Measurements from ENCODE around the gene RECQL5.
A peak's percentile ranks its signal among the peaks of the same experiment; 100 is the strongest.
"Not testable (repeated sequence)": the region's sequence is repeated elsewhere in the genome, so short reads cannot be mapped to it uniquely, and the experiment has no call there.

Gene RECQL5

DNA sequence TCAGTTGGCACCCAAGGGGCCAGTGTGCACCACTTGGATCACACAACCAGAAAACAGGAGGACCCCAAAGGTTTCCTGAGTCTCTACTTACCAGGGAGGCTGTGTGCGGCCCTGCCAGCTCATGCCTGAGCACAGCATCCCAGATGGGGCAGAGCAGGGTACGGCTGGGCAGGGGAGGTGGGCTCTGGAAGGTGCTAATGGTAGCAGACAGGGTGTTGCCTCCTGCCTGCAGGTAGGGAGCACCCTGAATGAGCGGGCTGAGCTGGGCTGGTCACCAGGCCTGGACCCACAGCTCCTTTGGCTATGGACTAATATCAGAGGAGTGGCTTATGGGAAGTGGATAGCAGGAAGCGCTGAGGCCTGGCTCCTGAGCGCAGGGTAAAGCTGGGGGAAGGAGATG, 14.6 kb downstream of the RECQL5 start:
- FAIRE-seq (no peak), DNase-seq (ENCODE audit: insufficient read length, low spot score) (no peak)

DNA sequence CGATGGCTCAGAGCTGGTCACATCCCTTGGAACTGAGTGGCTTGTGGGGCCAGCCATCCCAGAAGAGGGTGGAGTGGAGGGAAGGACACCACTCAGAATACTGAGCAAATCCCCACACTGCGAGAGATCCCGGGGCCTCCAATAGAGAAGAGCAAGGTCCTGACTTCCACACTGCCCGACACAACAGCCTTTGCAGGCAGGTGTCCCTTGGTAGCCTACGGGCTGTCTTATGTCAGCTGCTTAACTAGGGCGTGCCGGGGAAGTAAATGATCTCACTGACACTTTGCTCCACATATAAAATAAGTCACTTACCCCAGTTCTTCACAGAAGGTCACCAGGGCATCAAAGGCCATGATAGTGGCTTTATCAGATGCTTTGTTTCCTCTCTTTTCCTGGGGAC, 16.1 kb downstream of the RECQL5 start:
- DNase-seq (ENCODE audit: insufficient read length, low spot score) (no peak), FAIRE-seq (no peak)

DNA sequence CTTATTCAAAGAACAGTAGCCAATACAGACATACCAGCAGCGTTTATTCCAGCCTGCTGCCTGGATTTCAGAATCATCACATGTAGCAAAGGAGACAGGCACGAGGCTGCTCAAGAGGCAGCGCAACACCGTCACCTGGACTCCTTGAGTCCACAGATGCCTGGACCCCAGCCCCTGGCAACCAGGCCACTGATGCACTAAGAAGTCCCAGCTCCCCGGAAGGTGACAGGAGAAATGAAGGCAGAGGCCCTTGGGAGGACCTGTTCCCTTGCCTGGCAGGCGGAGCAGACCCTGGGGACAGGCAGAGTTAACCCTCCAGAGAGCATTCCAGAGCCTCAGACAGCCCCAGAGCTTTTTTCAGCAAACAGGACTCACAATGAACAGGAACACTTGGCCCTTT, 17.3 kb downstream of the RECQL5 start:
- FAIRE-seq, result no peak
- no peak for DNase-seq (ENCODE audit: insufficient read length, low spot score)

DNA sequence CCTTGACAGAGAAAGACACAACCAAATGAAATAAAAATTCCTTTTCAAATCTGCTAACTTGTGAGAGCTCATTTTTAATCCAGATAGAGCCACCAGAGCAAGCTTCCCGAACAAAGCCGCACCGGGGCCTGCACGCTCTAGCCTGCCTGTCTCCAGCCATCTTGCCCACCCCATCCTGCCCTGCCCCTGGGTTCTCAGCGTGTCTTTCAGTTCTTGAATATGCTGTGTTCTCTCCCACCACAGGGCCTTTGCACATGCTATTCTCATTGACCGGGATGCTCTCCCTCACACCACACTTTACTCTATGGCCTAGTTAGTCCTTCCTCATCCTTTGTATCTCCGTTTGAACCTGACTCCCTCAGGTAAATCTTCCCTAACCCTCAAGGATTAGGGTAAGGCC, 19.0 kb downstream of the RECQL5 start:
- no peak for DNase-seq (ENCODE audit: insufficient read length, low spot score)
- FAIRE-seq, result no peak

DNA sequence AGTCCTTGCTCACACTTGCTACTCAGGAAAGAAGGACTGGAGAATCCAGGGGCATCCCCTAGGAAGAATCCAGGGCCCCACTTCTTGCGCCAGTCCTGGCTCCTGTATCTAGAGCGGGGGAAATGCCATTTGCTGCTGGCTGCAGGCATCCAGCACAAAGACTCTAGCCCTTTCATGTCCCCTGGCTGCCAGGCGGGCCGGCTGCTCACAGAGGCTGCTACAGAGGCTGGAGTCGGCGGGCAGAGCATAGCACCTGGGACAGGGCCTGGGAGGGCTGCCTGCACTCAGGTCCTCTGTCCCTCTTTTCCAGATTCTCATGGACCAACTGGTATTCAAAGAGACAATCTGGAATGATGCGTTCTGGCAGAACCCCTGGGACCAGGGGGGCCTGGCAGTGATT, 19.9 kb downstream of the RECQL5 start:
- FAIRE-seq, result no peak
- no peak for DNase-seq (ENCODE audit: insufficient read length, low spot score)

DNA sequence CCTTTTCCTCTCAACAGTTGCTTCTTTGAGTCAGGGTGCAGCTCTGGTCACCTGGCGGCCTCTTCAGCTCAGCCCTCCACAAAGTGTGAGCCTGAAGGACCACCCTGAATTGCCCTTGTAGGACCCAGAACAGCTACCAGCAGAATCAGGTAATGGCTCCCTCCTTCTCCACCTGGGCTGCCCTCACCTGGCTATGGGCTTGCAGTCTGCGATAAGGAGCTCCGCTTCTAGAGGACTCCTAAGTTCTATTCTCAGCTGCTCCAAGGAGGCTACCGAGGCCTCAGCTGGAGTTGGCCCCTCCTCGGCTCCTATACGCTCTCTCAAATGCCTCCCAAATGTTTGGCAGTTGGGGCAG, 20.3 kb downstream of the RECQL5 start:
- DNase-seq (ENCODE audit: insufficient read length, low spot score) (no peak), FAIRE-seq (no peak)

DNA sequence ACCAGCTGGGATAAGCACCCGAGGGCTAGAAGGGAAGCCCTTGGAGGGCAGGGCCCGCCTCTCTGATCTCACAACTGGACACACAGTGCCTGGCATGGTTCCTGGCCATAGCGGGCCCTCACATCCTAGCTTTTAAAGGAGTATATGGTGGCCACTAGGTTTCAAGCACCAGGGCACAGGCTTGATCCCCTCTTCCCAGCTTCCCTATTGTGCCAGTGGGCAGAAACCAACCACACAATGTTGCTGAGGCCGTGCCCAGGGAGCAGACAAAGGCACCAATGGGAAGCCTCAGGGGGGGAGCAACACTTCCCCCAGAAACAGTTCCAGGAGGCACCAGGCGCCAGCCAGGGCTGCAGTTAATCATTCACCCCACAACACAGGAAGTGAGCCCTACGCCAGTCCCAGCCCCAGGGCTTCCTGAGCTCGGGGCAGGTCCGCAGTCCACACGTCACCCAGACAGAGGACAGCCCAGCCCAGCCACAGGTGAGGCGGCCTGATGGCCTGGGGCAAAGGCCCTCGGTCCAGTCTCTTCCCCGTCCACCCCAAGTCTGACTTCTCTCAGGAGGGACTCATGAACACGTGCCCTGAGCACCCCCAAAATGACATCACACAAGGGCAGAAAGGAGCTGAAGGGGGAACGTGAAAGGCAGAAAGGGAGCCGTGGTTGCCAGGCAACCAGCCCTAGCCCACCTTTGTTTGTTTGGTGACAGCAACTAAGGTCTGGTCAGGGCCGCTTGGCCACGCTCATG, 20.9 kb downstream of the RECQL5 start:
- FAIRE-seq (no peak), DNase-seq (ENCODE audit: insufficient read length, low spot score) (peak; percentile 72)

DNA sequence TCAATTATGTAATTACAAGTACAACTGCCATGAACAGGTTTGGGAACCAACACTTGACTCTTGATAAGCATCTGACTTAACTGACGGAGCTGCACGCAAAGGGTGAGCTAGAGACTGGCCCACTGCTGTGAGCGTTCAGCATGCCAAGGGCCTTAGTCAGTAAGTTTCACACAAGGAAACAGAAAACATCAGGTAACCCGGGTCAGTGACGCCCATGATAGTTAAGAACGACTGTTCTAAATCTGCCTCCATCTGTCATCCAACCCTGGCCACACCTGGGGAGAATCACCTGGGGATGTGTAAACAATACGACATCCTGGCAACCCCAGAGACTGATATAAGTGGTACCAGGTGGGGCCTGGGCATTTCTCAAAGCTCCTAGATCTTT, 21.5 kb downstream of the RECQL5 start:
- DNase-seq (ENCODE audit: insufficient read length, low spot score) (peak; percentile 61), FAIRE-seq (peak; percentile 96)

DNA sequence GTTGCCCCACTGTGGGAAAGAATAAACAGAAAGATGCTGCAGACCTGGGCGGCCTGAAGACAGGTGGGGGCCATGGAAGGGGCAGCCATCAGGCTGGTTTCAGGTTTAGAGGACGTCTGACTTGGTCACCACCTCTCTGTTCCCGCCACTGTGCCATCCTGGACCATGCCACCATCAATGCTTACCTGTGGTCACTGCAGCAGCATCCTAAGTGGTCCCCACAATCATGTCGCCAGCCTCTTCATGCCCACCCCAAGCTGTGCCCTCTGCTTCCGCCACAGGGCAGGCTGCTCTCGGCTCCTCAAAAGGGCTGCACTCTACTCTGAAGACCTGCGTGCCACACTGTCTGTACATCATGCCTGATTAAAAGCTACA, 23.3 kb downstream of the RECQL5 start:
- FAIRE-seq, result peak; percentile 51
- no peak for DNase-seq (ENCODE audit: insufficient read length, low spot score)

DNA sequence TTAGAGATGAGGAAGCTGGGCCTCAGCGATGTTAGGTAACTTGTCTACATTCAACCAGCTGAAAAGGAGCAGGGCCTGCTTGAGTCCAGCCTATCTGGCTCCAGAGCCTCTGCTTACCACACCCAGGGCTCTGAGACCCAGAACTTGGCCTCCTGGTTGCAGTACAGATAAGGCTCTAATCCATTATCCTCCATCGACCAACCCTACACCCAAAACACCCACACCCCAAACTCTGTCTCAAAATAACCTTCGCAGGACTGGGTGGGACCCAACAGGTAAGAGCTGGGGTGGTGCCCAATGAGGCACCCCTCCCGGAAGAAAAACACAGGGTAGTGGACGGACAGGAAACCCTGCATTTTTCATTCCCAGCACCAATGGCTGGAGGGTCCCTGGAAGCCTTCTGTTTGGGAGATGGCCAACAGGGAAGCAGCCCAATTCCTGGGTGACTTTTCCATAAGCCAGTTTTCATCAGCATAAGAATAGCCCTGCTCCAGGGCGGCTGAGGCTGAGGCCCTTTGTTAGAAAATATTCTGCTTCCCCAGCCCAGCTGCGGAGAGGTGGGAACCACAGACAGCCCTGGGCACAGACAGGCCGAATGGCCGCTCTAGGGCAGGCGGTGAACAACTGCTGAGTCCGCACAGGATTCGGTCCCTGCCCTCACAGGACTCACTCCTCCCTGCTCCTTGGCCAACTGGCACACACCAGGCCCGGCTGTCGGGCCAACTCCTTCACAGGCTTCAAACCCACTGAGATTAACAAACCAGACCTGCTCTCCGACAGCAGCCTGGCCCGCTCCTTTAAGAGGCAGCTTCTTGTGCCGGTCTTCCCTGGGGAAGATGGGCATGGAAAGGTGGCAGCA, 23.9 kb downstream of the RECQL5 start:
- FAIRE-seq, result peak; percentile 66

DNA sequence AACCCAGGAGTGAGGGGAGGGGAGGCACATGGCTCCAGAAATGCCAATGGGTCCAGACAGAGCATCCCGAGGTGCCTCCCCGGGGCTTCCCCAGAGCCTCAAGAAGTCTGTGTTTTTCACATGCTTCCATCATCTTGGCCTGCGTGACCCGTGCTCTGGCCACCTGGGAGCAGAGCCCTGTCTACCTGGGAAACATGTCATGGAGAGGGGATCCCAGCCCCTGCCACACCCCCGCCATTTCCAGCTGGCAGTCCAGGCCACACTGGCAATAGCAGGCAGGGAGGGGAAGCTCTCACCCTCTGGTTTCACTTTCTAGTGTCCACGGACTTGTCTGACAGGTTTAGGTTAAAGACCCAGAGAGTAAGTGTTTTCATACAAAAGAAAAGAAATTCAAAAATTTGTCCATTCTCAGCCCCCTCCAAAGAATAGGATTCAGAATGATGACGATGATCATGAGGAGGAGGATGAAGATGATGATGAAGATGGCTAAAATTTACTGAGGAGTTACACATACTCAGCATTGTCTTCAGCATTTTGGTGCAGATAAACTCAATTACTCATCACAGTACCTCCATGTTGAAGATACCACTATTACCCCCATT, 24.7 kb downstream of the RECQL5 start:
- FAIRE-seq (no peak), DNase-seq (ENCODE audit: insufficient read length, low spot score) (no peak)

More for the DNA sequence above, 23.9 kb downstream of the RECQL5 start:
- DNase-seq (ENCODE audit: insufficient read length, low spot score), result no peak

DNA sequence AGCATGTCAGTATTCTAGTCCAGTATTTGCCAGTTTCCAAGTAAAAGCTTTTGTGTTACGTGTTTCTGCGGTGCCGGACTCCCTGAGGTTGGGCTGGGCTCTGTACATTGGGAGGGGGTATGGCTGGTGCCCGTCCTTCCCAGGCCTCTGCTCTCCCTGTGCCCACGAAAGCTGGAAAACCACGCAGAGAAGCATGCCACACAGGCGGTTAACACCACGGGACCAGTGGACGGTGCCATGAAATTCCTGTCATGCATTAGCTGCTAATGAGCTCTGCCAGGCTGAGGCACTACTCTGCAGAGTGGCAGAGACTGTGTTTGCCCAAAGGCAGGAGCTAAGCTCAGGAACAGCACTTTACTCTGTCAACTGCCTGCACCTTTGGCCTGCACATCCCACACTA, 25.6 kb downstream of the RECQL5 start:
- DNase-seq (ENCODE audit: insufficient read length, low spot score) (no peak), FAIRE-seq (no peak)

DNA sequence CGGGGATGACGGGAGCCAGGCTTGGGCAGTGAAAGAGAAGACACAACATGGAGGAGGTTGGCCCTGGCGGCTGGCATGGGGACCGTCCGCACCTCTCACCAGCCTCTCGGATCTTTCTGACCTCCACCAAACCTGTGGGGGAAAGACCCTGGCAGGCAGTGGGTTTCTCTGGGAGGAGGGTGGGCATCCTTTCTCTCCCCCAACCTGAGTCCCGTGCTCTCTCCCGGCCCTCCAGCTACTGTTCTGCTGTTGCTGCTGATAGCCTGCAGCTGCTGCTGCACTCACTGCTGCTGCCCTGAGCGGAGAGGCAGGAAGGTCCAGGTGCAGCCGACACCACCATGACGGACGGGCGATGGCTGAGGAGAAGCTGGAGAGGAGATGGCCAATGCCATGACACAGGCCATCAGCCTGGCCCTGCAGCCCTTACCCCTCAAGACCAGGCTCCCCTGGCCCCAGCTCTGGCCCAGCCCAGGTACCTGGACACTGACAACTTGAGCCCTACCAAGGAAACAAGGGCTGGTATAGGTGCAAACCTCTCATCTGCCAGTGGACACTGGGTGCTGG, 26.3 kb downstream of the RECQL5 start:
- no peak for FAIRE-seq

DNA sequence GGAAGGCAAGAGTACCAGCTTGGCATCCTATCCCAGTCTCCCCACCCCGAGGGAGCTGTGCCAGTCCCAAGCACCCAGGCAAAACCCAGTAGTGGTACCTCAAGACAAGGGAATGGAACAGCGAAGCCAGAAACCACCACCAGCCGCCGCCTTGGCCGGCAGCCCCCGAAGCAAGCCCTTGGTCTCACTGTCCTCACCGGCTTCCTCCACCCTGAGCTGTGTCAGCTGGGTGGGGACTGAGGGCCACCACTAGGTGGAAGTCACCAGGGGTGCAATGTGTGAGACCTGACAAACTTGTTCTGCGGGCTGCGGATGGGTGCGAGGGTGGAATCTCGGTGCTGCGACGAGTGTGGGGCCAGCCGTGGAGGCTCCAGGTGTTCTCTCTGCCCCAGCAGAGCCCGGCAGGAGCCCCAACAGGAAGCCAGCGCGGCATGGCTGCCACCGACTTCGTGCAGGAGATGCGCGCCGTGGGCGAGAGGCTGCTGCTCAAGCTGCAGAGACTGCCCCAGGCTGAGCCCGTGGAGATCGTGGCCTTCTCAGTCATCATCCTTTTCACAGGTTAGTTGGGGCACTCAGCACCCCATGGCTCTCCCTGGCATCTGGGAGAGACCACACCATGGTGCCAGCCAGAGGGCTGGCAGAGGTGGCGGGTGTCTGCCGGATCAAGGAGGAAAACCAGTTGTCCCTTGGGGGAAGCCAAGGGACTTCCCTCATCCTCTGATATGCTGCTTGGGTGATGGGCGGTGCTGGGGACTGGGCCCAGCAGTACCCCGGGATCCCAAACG, 27.0 kb downstream of the RECQL5 start:
- FAIRE-seq, result no peak
- no peak for DNase-seq (ENCODE audit: insufficient read length, low spot score)

More for the DNA sequence above, 26.3 kb downstream of the RECQL5 start:
- DNase-seq (ENCODE audit: insufficient read length, low spot score), result no peak

DNA sequence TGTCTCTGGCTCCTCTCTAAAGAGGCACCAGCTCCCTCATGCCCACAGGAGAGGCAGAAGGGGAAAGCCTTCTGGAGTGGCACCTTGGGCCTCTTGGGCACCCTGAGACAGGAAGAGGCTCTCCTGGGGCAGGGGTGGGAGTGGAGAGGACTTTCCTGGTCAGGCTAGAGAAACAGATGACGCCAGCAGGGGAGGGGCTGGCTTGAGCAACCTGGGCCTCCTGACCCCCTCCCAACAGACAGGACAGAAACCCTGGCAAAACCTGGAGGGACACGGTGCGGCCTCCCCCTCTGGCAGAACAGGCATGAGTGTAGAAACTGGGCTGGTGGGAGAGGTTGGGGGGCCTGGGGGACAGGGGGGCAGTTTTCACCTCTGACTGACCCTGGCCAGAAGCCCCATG, 27.6 kb downstream of the RECQL5 start:
- FAIRE-seq (no peak), DNase-seq (ENCODE audit: insufficient read length, low spot score) (no peak)

DNA sequence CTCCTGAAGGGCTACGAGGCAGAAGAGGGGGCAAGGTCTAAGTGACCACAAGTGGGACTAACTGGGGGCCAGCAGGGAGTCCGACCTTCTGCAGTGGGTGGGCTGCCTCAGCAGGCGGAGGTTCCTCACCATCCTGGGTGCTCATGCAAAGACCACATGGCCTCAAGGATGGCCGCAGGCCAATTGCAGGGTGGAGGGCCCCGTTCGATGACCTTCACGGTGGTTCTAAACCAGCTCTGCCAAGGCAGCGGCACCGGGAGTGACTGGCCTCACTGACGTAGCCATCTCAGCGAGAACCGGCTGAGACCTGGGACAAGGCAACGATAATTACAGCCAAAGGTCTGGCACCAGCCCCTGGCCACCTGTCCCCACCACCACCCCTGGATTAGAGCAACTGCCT, 28.1 kb downstream of the RECQL5 start:
- FAIRE-seq (no peak), DNase-seq (ENCODE audit: insufficient read length, low spot score) (no peak)

DNA sequence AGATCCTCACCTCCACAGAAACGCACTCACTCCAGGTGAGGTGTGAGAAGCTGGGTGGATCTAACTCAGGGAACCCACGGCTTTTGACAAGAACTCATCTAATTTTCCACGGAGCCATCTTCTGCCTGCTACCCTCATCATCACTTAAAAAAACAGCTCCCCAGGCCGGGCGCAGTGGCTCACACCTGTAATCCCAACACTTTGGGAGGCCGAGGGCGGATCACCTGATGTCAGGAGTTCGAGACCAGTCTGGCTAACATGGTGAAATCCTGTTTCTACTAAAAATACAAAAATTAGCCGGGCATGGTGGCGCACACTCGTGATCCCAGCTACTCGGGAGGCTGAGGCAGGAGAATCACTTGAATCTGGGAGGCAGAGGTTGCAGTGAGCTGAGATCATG, 28.9 kb downstream of the RECQL5 start:
- not testable (repeated sequence) for FAIRE-seq

DNA sequence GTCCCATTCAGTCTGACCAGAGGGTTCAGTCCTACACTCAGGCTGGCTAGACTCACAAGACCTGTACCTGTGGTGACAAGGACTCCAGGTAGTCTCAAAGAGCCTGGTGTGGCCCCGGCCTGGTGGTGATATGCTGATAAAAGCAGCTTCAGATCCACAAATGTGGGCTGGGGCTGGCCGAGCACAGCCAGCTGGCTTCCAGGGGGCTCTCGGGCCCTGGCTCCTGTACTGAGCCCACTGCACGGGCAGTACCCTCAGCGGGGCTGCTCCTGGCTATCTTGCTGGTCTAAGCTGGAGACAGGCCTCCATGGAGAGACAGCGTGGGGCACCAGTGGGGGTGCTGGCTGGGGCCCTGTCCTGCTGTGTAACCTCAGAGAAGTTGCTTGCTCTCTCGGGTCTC, 29.4 kb downstream of the RECQL5 start:
- FAIRE-seq (no peak), DNase-seq (ENCODE audit: insufficient read length, low spot score) (no peak)

More for the DNA sequence above, 28.9 kb downstream of the RECQL5 start:
- not testable (repeated sequence) for DNase-seq (ENCODE audit: insufficient read length, low spot score)

DNA sequence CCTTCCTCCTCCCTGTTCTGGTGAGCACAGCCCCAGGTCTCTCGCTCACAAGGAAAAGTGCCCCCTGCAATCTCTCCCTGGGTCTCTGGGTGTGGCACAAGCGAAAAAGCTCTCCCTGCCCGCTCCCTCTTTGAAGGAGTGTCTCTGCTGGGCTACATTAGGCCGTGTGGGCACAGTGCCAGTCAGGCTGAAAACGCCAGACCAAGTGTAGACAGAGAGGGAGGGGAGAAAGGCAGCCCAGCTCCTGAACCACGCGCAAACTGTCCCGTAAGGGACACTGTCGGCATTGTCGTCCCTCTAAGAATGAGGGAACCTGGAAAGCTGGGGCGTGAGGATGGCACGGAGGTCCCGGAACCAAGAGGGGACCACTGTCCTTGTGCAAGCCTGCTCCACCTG, 29.8 kb downstream of the RECQL5 start:
- DNase-seq (ENCODE audit: insufficient read length, low spot score) (no peak), FAIRE-seq (no peak)

DNA sequence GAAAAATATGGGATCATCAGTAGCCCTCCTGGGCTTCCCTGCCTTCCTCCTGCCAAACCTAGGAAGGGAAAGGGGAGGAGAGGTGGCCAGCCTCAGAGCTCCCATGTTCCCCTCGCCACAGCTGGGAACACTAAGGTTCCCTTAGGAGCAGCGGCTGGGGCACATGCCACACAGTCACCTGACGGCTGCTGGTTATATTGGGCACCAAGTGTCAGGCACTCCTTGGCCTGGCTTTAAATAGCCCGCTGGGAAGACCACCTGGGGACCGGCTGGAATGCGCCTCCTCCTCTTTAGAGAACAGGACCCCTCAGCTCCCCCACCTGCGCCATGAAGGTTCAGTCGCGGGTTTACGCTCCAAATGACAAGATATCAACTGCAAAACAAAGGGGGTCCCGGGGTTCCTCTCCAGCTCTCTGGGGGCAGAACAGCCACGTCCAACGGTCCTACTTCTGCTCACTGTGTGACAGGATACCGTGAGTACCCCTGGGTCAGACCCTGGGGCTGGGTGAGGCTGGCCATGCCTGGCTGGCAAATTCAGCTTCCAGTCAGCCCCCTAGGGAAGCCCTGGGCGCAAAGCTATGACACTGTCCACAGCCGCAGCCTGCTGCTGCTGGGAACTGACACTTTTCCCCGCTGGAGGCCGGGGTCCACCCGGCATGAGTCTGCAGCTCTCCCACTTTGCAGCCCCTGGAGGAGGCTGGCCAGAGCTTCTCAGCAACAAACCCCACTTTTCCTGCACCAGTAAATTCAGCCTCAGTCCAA, 30.4 kb downstream of the RECQL5 start:
- DNase-seq (ENCODE audit: insufficient read length, low spot score) (no peak), FAIRE-seq (no peak)

All from HTR-8/SVneo (cell line).